Ovary (tissue), 9 donors: ENCODE measurements around the gene GTPBP3. TPM values are rescaled to one million over a fixed set of nuclear protein-coding genes. Genes with fewer than 3 reads are reported as not detected.
A peak's percentile ranks its signal among the peaks of the same experiment; 100 is the strongest.

Source experiments
- DNase-seq, 5 donors: peaks; one replicate each; pipeline ENCODE4 v3.0.0-alpha.2; 2019 to 2020
- H3K27ac ChIP-seq, 2 donors: fragments of 200-600 bp; one replicate each; pipeline versions ENCODE4 v1.5.1 to v1.8.0; 2019 to 2022
- H3K27me3 ChIP-seq: fragments of 200-600 bp; one replicate; pipeline ENCODE4 v1.8.0; 2022
- H3K36me3 ChIP-seq: fragments of 200-600 bp; sonication (generic); one replicate; pipeline ENCODE4 v1.5.1; 2019
- H3K4me1 ChIP-seq: one replicate; pipeline ENCODE4 v1.8.1; 2013; ENCODE audit warnings: mild to moderate bottlenecking, moderate library complexity; ENCODE audit not compliant: insufficient read depth
- H3K4me3 ChIP-seq: fragments of 200-600 bp; sonication (generic); one replicate; pipeline ENCODE4 v1.5.1; 2017
- H3K9me3 ChIP-seq, 2 donors: fragments of 200-600 bp in 1 of 2; sonication (generic) in 1 of 2; one replicate each; pipeline versions ENCODE4 v1.5.1 to v1.8.1; 2013 to 2019; ENCODE audit warnings: mild to moderate bottlenecking in 1 of 2, moderate library complexity in 1 of 2
- CTCF ChIP-seq, 3 donors: fragments of 450-650 bp in 2 of 3; fragments of 200-600 bp in 1 of 3; IDR thresholded peaks; one replicate each; pipeline versions ENCODE4 v1.5.1 to v1.8.0; 2016 to 2022; ENCODE audit warnings: antibody characterized with exemption in 3 of 3, mild to moderate bottlenecking in 1 of 3
- EP300 ChIP-seq: sonication (generic); formaldehyde crosslinking; IDR thresholded peaks from one replicate; pipeline ENCODE4 v1.6.1; 2017; ENCODE audit warnings: antibody characterized with exemption
- POLR2A ChIP-seq: fragments of 450-650 bp; IDR thresholded peaks from one replicate; pipeline ENCODE4 v1.6.1; 2017; ENCODE audit warnings: antibody characterized with exemption, mild to moderate bottlenecking, moderate library complexity
- WGBS, 3 donors: extraction: QIAGEN DNeasy Blood & Tissue Kit in 1 of 3; methylation state at CpG; one replicate each; pipeline versions ENCODE4 v1.1.5 to v1.1.7; 2013 to 2017; 5-methylcytosine and 5-hydroxymethylcytosine counted together
- intact Hi-C, 4 donors: fragments of 100-400 bp; cut with DNase I; formaldehyde crosslinking; loops; one replicate each; pipeline versions ENCODE4 v1.11.0 to v1.15.1; 2022 to 2023
- polyA plus RNA-seq, 2 donors: library from polyadenylated mRNA; stranded (reverse); fragments of 200-250 nt in 1 of 2; fragments of 350-450 nt in 1 of 2; fragmentation: Illumina TruSeq in 1 of 2; extraction: RNeasy Lipid Tissue Mini Kit (QIAGEN cat#74804) in 1 of 2; gene quantifications; one replicate each; pipeline ENCODE4 v1.2.3, GENCODE V29; 2013 to 2014
- total RNA-seq, 7 donors: library from RNA; depleted of rRNA in 2 of 7; stranded (reverse); fragments of >200 nt in 2 of 7; fragmentation: NEBNext Ultra II Directional in 3 of 7; extraction: Animal tissue kit (Norgen Biotek cat#: 25700) in 3 of 7; gene quantifications; one replicate each; pipeline versions ENCODE4 v1.1.0 to v1.2.4, GENCODE V29; 2016 to 2023
- donor health status: DM: no; HTN: no; CAD: no; lungs with moderate emphysema.
- donor health status: DM: no; HTN: no; CAD: no.
- donor health status: Bipolar disorder and iron deficiency.
- donor health status: DM: yes; HTN: yes; CAD: no.
- donor health status: DM: no; HTN: no; CAD: no.
- donor health status: DM: yes; HTN: yes; CAD: no.

The GTPBP3 gene
- total and polyA plus RNA-seq, 9 donors = 4.5 to 22.9 (median 16.9) TPM

GRCh38 chr19:17351815-17352435 is 14.6 kb downstream of the GTPBP3 start:
- TF ChIP-seq CTCF (IDR thresholded peaks at IDR 0.05) (no peak), EP300 (no peak), POLR2A (no peak)
- Histone ChIP-seq H3K36me3 (no peaks in the 10 kb centered on the region), H3K4me3 (no peak overlapping the region), H3K27me3 (no peaks in the 10 kb centered on the region), H3K4me1 (no peaks in the 10 kb centered on the region), H3K9me3 (no peaks in the 10 kb centered on the region), H3K27ac (no peak overlapping the region)
- DNase-seq = no peak
- WGBS, 3 donors = 89 to 93% (median 90%) methylated on average over 45 of the region's 45 CpGs
- intact Hi-C loops = loop anchor here in 1 of 4 donors (2.0 kb wide), 1 partner anchor 33 kb away; no protein-coding TSS in a partner anchor

GRCh38 chr19:17352608-17353280 is 15.4 kb downstream of the GTPBP3 start:
- Histone ChIP-seq H3K36me3 (no peaks in the 10 kb centered on the region), H3K9me3 (no peaks in the 10 kb centered on the region), H3K4me1 (no peaks in the 10 kb centered on the region), H3K27ac (no peak overlapping the region), H3K27me3 (no peaks in the 10 kb centered on the region), H3K4me3 (no peak overlapping the region)
- WGBS, 3 donors = 41 to 48% (median 48%) methylated on average over 14 of the region's 14 CpGs
- TF ChIP-seq EP300 = no peak
- TF ChIP-seq POLR2A = no peak
- TF ChIP-seq CTCF (IDR thresholded peaks at IDR 0.05) = no peak
- peak in 1 of 5 donors; percentile 35 for DNase-seq
- intact Hi-C loops = no loop called here

- TF ChIP-seq CTCF (IDR thresholded peaks at IDR 0.05) = no peak
- no peak for TF ChIP-seq POLR2A
- 82 to 85% (median 83%) methylated on average over 8 of the region's 8 CpGs for WGBS, 3 donors
- Histone ChIP-seq H3K36me3 (no peaks in the 10 kb centered on the region), H3K27ac (no peak overlapping the region), H3K4me3 (no peak overlapping the region), H3K27me3 (no peaks in the 10 kb centered on the region), H3K9me3 (no peaks in the 10 kb centered on the region), H3K4me1 (no peaks in the 10 kb centered on the region)
- no peak for DNase-seq
- intact Hi-C loops = no loop called here
Measured at GRCh38 chr19:17353386-17353785, 16.0 kb downstream of the GTPBP3 start.

GRCh38 chr19:17357078-17357666 is 19.8 kb downstream of the GTPBP3 start:
- WGBS, 3 donors = 87 to 94% (median 90%) methylated on average over 7 of the region's 7 CpGs
- Histone ChIP-seq H3K4me1 (no peaks in the 10 kb centered on the region), H3K27me3 (no peaks in the 10 kb centered on the region), H3K4me3 (no peak overlapping the region), H3K9me3 (no peaks in the 10 kb centered on the region), H3K36me3 (no peaks in the 10 kb centered on the region), H3K27ac (no peak overlapping the region)
- TF ChIP-seq POLR2A (no peak), EP300 (no peak), CTCF (IDR thresholded peaks at IDR 0.05) (no peak)
- intact Hi-C loops = no loop called here
- no peak for DNase-seq
